GM12878 (cell line): Measurements from ENCODE around the gene FAM120A. TPM values are rescaled to one million over a fixed set of nuclear protein-coding genes. Genes with fewer than 3 reads are reported as not detected.

Experiments
- ATF2 ChIP-seq: IDR thresholded peaks from 2 replicates; pipeline ENCODE4 v1.6.1; 2012; ENCODE audit warnings: low read length, inconsistent platforms
- BCL11A ChIP-seq: IDR thresholded peaks from 2 replicates; pipeline ENCODE4 v1.6.1; 2011; ENCODE audit warnings: low read depth, low read length
- CHD1 ChIP-seq: IDR thresholded peaks from 2 replicates; pipeline ENCODE4 v1.6.1; 2012; ENCODE audit warnings: low read depth, low read length, improper control_type of control experiment
- EGR1 ChIP-seq, 2 experiments: IDR thresholded peaks; 1 replicate in 1 of 2; 2 replicates in 1 of 2; pipeline ENCODE4 v1.6.1; 2011 to 2012; ENCODE audit warnings: low read depth in 2 of 2, low read length in 2 of 2, borderline replicate concordance in 1 of 2, mild to moderate bottlenecking in 1 of 2, moderate library complexity in 1 of 2
- MEF2B ChIP-seq: fragments of 450-650 bp; IDR thresholded peaks from 2 replicates; pipeline ENCODE4 v1.6.1; 2018; ENCODE audit warnings: mild to moderate bottlenecking, moderate library complexity; ENCODE audit not compliant: partially characterized antibody, poor library complexity, severe bottlenecking
- MTA2 ChIP-seq: fragments of 450-650 bp; IDR thresholded peaks from 2 replicates; pipeline ENCODE4 v1.6.1; 2016; ENCODE audit warnings: low read depth, mild to moderate bottlenecking, moderate library complexity
- NFIC ChIP-seq: IDR thresholded peaks from 2 replicates; pipeline ENCODE4 v1.6.1; 2012; ENCODE audit warnings: low read depth, mild to moderate bottlenecking, inconsistent platforms, low read length, moderate library complexity
- NFXL1 ChIP-seq: fragments of 450-650 bp; IDR thresholded peaks from 2 replicates; pipeline ENCODE4 v1.6.1; 2017; ENCODE audit warnings: antibody characterized with exemption, mild to moderate bottlenecking, borderline replicate concordance
- NR2F1 ChIP-seq: fragments of 450-650 bp; conservative IDR thresholded peaks from 2 replicates; pipeline ENCODE4 v1.6.1; 2017; ENCODE audit warnings: mild to moderate bottlenecking
- RCOR1 ChIP-seq: conservative IDR thresholded peaks from 2 replicates; pipeline ENCODE4 v1.6.1; 2012; ENCODE audit warnings: low read depth, low read length, improper control_type of control experiment
- STAT1 ChIP-seq: fragments of 450-650 bp; conservative IDR thresholded peaks from 2 replicates; pipeline ENCODE4 v1.6.1; 2014; ENCODE audit warnings: antibody characterized with exemption, mild to moderate bottlenecking
- USF2 ChIP-seq: IDR thresholded peaks from 2 replicates; pipeline ENCODE4 v1.6.1; 2011; ENCODE audit warnings: low read depth, low read length, improper control_type of control experiment, borderline replicate concordance
- ZBTB40 ChIP-seq: fragments of 450-650 bp; IDR thresholded peaks from 2 replicates; pipeline ENCODE4 v1.6.1; 2016; ENCODE audit warnings: mild to moderate bottlenecking, moderate library complexity, borderline replicate concordance
- polyA plus RNA-seq, 11 experiments: library from polyadenylated mRNA; depleted of rRNA in 4 of 11; unstranded in 6 of 11; stranded (reverse) in 5 of 11; fragments of >200 nt; fragmentation: Nextera tagmentation in 4 of 11; fragmentation: Illumina TruSeq in 1 of 11; extraction: Ambion mirVana in 4 of 11; extraction: Trizol in 1 of 11; gene quantifications; 1 replicate in 1 of 11; 2 replicates in 10 of 11; pipeline versions ENCODE4 v1.2.1 to v1.2.3, GENCODE V29; 2011 to 2016; ENCODE audit warnings: inconsistent platforms in 2 of 11, missing spikeins in 2 of 11, low read depth in 1 of 11
- total RNA-seq, 4 experiments: library from RNA; depleted of rRNA in 3 of 4; stranded (reverse); fragments of >200 nt in 3 of 4; fragmentation: Illumina TruSeq in 1 of 4; extraction: Trizol in 1 of 4; gene quantifications; 2 replicates each; pipeline versions ENCODE4 v1.2.1 to v1.2.3, GENCODE V29; 2013 to 2021
- TF ChIP-seq, protein P1 (sequence below): fragments of 450-650 bp; IDR thresholded peaks from 2 replicates; pipeline ENCODE4 v1.6.1; 2017; ENCODE audit warnings: mild to moderate bottlenecking, low read depth, inconsistent platforms; ENCODE audit not compliant: poor library complexity, severe bottlenecking
- TF ChIP-seq, protein P2 (sequence below): fragments of 450-650 bp; IDR thresholded peaks from 2 replicates; pipeline ENCODE4 v1.6.1; 2017; ENCODE audit warnings: mild to moderate bottlenecking, moderate library complexity

FAM120A gene
- total and polyA plus RNA-seq, 10 of the 15 experiments (the other 5 are each of a cell fraction or from before 2014, with no cell fraction given) = 13.1 to 89.6 (median 52.5) TPM

- TF ChIP-seq, protein P1, sequence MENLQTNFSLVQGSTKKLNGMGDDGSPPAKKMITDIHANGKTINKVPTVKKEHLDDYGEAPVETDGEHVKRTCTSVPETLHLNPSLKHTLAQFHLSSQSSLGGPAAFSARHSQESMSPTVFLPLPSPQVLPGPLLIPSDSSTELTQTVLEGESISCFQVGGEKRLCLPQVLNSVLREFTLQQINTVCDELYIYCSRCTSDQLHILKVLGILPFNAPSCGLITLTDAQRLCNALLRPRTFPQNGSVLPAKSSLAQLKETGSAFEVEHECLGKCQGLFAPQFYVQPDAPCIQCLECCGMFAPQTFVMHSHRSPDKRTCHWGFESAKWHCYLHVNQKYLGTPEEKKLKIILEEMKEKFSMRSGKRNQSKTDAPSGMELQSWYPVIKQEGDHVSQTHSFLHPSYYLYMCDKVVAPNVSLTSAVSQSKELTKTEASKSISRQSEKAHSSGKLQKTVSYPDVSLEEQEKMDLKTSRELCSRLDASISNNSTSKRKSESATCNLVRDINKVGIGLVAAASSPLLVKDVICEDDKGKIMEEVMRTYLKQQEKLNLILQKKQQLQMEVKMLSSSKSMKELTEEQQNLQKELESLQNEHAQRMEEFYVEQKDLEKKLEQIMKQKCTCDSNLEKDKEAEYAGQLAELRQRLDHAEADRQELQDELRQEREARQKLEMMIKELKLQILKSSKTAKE = no peak
- TF ChIP-seq MTA2 = no peak
- TF ChIP-seq ZBTB40 = no peak
- no peak for TF ChIP-seq USF2
- 0 out of 2 replicates have a peak, but pooled peaks have one; percentile 42 for TF ChIP-seq NR2F1
- TF ChIP-seq, protein P2, sequence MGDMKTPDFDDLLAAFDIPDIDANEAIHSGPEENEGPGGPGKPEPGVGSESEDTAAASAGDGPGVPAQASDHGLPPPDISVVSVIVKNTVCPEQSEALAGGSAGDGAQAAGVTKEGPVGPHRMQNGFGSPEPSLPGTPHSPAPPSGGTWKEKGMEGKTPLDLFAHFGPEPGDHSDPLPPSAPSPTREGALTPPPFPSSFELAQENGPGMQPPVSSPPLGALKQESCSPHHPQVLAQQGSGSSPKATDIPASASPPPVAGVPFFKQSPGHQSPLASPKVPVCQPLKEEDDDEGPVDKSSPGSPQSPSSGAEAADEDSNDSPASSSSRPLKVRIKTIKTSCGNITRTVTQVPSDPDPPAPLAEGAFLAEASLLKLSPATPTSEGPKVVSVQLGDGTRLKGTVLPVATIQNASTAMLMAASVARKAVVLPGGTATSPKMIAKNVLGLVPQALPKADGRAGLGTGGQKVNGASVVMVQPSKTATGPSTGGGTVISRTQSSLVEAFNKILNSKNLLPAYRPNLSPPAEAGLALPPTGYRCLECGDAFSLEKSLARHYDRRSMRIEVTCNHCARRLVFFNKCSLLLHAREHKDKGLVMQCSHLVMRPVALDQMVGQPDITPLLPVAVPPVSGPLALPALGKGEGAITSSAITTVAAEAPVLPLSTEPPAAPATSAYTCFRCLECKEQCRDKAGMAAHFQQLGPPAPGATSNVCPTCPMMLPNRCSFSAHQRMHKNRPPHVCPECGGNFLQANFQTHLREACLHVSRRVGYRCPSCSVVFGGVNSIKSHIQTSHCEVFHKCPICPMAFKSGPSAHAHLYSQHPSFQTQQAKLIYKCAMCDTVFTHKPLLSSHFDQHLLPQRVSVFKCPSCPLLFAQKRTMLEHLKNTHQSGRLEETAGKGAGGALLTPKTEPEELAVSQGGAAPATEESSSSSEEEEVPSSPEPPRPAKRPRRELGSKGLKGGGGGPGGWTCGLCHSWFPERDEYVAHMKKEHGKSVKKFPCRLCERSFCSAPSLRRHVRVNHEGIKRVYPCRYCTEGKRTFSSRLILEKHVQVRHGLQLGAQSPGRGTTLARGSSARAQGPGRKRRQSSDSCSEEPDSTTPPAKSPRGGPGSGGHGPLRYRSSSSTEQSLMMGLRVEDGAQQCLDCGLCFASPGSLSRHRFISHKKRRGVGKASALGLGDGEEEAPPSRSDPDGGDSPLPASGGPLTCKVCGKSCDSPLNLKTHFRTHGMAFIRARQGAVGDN = peak; percentile 32; the same call in 1 of the 2 replicates
- TF ChIP-seq RCOR1 = peak; percentile 79; the same call in 1 of the 2 replicates
- no peak for TF ChIP-seq MEF2B
- TF ChIP-seq STAT1 = no peak
- TF ChIP-seq NFXL1 = no peak
- peak in 1 of 2 experiments; percentile 82; a peak in 2 of 3 replicates for TF ChIP-seq EGR1 (IDR thresholded peaks at IDR 0.05; ENCODE audit: borderline replicate concordance in 1 of 2, low read depth in 2 of 2, low read length in 2 of 2)
- TF ChIP-seq BCL11A = no peak
- TF ChIP-seq ATF2 = no peak
- no peak for TF ChIP-seq CHD1
- no peak for TF ChIP-seq NFIC
Measured at GRCh38 chr9:93566408-93567270, 115.2 kb downstream of the FAM120A start (continued).
